ENCODE data around the gene FHIT.

- no peak for TF ChIP-seq CTCF (IDR thresholded peaks at IDR 0.05)
- TF ChIP-seq REST (IDR thresholded peaks at IDR 0.05; ENCODE audit: low read depth, low read length), result no peak
- TF ChIP-seq RXRA (IDR thresholded peaks at IDR 0.05; ENCODE audit: borderline replicate concordance, low read depth), result no peak
- TF ChIP-seq MAX (IDR thresholded peaks at IDR 0.05; ENCODE audit: low read depth), result no peak
Observed at GRCh38 chr3:60147249-60147950, 1103.9 kb downstream of the FHIT start.
